Keratinocyte (primary cell): ENCODE results near the gene RFESD.

ENCODE experiments used
- EZH2 ChIP-seq: IDR thresholded peaks from one replicate; pipeline ENCODE4 v1.6.1; 2012; ENCODE audit warnings: inconsistent platforms, mild to moderate bottlenecking, low read length, moderate library complexity
- TF ChIP-seq, protein P1 (sequence below), 3 experiments: IDR thresholded peaks in 1 of 3; conservative IDR thresholded peaks in 1 of 3; optimal IDR thresholded peaks in 1 of 3; 2 replicates in 2 of 3; 3 replicates in 1 of 3; pipeline versions ENCODE3 to v1.5.1; 2011; ENCODE audit warnings: low read length in 3 of 3, mild to moderate bottlenecking in 3 of 3, moderate library complexity in 2 of 3, control low read depth in 1 of 3, inconsistent platforms in 1 of 3; ENCODE audit not compliant: insufficient read depth in 2 of 3; ENCODE audit errors: extremely low read depth in 1 of 3

- TF ChIP-seq, protein P1, sequence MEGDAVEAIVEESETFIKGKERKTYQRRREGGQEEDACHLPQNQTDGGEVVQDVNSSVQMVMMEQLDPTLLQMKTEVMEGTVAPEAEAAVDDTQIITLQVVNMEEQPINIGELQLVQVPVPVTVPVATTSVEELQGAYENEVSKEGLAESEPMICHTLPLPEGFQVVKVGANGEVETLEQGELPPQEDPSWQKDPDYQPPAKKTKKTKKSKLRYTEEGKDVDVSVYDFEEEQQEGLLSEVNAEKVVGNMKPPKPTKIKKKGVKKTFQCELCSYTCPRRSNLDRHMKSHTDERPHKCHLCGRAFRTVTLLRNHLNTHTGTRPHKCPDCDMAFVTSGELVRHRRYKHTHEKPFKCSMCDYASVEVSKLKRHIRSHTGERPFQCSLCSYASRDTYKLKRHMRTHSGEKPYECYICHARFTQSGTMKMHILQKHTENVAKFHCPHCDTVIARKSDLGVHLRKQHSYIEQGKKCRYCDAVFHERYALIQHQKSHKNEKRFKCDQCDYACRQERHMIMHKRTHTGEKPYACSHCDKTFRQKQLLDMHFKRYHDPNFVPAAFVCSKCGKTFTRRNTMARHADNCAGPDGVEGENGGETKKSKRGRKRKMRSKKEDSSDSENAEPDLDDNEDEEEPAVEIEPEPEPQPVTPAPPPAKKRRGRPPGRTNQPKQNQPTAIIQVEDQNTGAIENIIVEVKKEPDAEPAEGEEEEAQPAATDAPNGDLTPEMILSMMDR (optimal IDR thresholded peaks at IDR 0.05 in 1 of 3, IDR thresholded peaks at IDR 0.05 in 1 of 3, conservative IDR thresholded peaks at IDR 0.05 in 1 of 3; ENCODE audit: extremely low read depth in 1 of 3, insufficient read depth in 2 of 3, low read length in 3 of 3) = no peak
- no peak for TF ChIP-seq EZH2
Measured at GRCh38 chr5:95686651-95687050, 40.1 kb downstream of the RFESD start.
